Lung (tissue), 12 donors: ENCODE measurements around the gene AK8. TPM values are rescaled to one million over a fixed set of nuclear protein-coding genes. Genes with fewer than 3 reads are reported as not detected.

Experiments used
- ATAC-seq: fragments of 200-7000 bp; cut with Tn5 transposase; one replicate; pipeline ENCODE4 v1.9.1; 2020; ENCODE audit warnings: moderate number of reproducible peaks; ENCODE audit not compliant: insufficient read depth, low FRiP score
- DNase-seq, 3 donors: peaks; one replicate each; pipeline ENCODE4 v3.0.0-alpha.2; 2013 to 2017
- H3K27ac ChIP-seq, 2 donors: one replicate each; pipeline ENCODE4 v1.5.1; 2013; ENCODE audit warnings: mild to moderate bottlenecking in 2 of 2, moderate library complexity in 2 of 2, control low read depth in 1 of 2, inconsistent platforms in 1 of 2, low read depth in 1 of 2, low read length in 1 of 2
- H3K27me3 ChIP-seq, 3 donors: one replicate each; pipeline ENCODE4 v1.5.1; 2013; ENCODE audit warnings: low read length in 2 of 3; ENCODE audit not compliant: control insufficient read depth in 3 of 3, insufficient read depth in 3 of 3
- H3K36me3 ChIP-seq, 4 donors: one replicate each; pipeline ENCODE4 v1.5.1; 2013; ENCODE audit warnings: low read length in 4 of 4, mild to moderate bottlenecking in 1 of 4, moderate library complexity in 1 of 4; ENCODE audit not compliant: control insufficient read depth in 4 of 4, insufficient read depth in 4 of 4
- H3K4me1 ChIP-seq, 5 donors: one replicate each; pipeline ENCODE4 v1.5.1; 2013; ENCODE audit warnings: low read length in 5 of 5, mild to moderate bottlenecking in 2 of 5, moderate library complexity in 1 of 5; ENCODE audit not compliant: control insufficient read depth in 5 of 5, insufficient read depth in 5 of 5
- H3K4me3 ChIP-seq: one replicate; pipeline ENCODE4 v1.5.1; 2013; ENCODE audit warnings: mild to moderate bottlenecking, control low read depth, moderate library complexity
- H3K9ac ChIP-seq, 2 donors: one replicate each; pipeline ENCODE4 v1.5.1; 2013; ENCODE audit warnings: low read length in 2 of 2, control low read depth in 1 of 2; ENCODE audit not compliant: insufficient read depth in 1 of 2
- H3K9me3 ChIP-seq, 4 donors: one replicate each; pipeline ENCODE4 v1.5.1; 2013; ENCODE audit warnings: low read length in 3 of 4, mild to moderate bottlenecking in 1 of 4, moderate library complexity in 1 of 4; ENCODE audit not compliant: control insufficient read depth in 4 of 4, insufficient read depth in 3 of 4
- WGBS, 2 donors: extraction: QIAGEN DNeasy Blood & Tissue Kit; methylation state at CpG; one replicate each; pipeline ENCODE4 v1.1.7; 2013; 5-methylcytosine and 5-hydroxymethylcytosine counted together
- polyA plus RNA-seq, 2 donors: library from polyadenylated mRNA; stranded (reverse); fragments of 200-250 nt; gene quantifications; one replicate each; pipeline ENCODE4 v1.2.1, GENCODE V29; 2013
- total RNA-seq, 2 donors: library from RNA; depleted of rRNA in 1 of 2; stranded (reverse); fragments of >200 nt in 1 of 2; gene quantifications; one replicate each; pipeline ENCODE4 v1.2.1, GENCODE V29; 2014 to 2021
- TF ChIP-seq, protein P1 (sequence below): IDR thresholded peaks from 2 replicates; pipeline ENCODE4 v1.5.1; 2012; ENCODE audit warnings: mild to moderate bottlenecking; ENCODE audit errors: control extremely low read depth, extremely low read depth
- donor health status: control.
- donor health status: control.
- donor health status: Bipolar disorder and iron deficiency.
- donor health status: healthy.
- donor health status: DM: yes; HTN: yes; CAD: no.

Gene AK8
- total and polyA plus RNA-seq, 4 donors, result 1.9 to 10.6 (median 3.7) TPM

DNA sequence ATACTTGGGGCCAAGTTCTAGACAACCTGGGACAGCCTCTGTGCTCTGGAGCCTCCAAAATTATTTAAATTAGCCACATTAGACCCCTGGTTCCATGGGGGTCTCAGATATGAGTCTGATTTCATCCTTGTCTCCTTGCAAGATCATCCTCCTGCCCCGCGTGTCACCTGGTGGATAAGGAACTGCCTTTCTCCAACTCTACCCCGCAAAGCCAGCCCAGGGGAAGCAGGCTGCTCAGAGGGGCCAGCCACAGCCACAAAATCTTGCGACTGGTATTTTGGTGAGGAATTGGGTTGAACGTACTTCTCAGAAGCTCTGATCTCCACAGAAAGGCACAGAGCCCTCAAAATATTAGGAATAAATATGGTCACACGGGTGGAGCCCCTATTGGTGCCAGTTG, 101.2 kb downstream of the AK8 start:
- H3K9ac ChIP-seq, result no peak overlapping the region
- DNase-seq, result no peak
- H3K27ac ChIP-seq, result no peak overlapping the region
- no peak overlapping the region for H3K4me3 ChIP-seq
- no peaks in the 10 kb centered on the region for H3K9me3 ChIP-seq
- TF ChIP-seq, protein P1, sequence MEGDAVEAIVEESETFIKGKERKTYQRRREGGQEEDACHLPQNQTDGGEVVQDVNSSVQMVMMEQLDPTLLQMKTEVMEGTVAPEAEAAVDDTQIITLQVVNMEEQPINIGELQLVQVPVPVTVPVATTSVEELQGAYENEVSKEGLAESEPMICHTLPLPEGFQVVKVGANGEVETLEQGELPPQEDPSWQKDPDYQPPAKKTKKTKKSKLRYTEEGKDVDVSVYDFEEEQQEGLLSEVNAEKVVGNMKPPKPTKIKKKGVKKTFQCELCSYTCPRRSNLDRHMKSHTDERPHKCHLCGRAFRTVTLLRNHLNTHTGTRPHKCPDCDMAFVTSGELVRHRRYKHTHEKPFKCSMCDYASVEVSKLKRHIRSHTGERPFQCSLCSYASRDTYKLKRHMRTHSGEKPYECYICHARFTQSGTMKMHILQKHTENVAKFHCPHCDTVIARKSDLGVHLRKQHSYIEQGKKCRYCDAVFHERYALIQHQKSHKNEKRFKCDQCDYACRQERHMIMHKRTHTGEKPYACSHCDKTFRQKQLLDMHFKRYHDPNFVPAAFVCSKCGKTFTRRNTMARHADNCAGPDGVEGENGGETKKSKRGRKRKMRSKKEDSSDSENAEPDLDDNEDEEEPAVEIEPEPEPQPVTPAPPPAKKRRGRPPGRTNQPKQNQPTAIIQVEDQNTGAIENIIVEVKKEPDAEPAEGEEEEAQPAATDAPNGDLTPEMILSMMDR, result no peak
- no peaks in the 10 kb centered on the region for H3K4me1 ChIP-seq
- H3K27me3 ChIP-seq, result no peaks in the 10 kb centered on the region
- 86 to 87% methylated on average over 6 of the region's 6 CpGs for WGBS, 2 donors
- ATAC-seq, result no peak
- H3K36me3 ChIP-seq, result no peaks in the 10 kb centered on the region

DNA sequence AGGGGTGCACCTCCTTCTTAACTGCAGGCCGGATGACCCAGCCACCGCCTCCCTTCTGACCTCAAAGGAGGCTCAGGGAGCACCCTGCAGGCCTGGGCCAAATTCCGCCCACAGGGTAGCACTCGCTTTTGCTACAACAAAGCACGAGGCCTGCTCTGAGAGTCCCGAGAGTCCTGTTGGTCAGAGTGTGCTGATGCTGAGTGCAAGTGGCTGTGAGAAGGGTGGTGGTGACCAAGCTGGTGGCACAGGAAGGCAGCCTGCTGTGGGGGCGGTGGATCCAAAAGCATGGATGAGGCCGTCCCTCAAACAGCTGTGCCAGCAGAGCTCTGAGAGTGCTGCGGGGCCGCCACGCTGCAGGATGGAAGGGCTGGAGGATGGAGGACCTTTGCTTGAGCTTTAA, 101.8 kb downstream of the AK8 start:
- 88 to 89% methylated on average over 11 of the region's 11 CpGs for WGBS, 2 donors
- peaks cover 0 to 4% (median 0%) of the 10 kb centered on the region in 4 donors for H3K9me3 ChIP-seq
- TF ChIP-seq, protein P1, result no peak
- no peak overlapping the region for H3K9ac ChIP-seq
- H3K4me3 ChIP-seq, result no peak overlapping the region
- no peaks in the 10 kb centered on the region for H3K36me3 ChIP-seq
- no peak overlapping the region for H3K27ac ChIP-seq
- no peaks in the 10 kb centered on the region for H3K4me1 ChIP-seq
- H3K27me3 ChIP-seq, result no peaks in the 10 kb centered on the region
- DNase-seq (no peak), ATAC-seq (no peak)

DNA sequence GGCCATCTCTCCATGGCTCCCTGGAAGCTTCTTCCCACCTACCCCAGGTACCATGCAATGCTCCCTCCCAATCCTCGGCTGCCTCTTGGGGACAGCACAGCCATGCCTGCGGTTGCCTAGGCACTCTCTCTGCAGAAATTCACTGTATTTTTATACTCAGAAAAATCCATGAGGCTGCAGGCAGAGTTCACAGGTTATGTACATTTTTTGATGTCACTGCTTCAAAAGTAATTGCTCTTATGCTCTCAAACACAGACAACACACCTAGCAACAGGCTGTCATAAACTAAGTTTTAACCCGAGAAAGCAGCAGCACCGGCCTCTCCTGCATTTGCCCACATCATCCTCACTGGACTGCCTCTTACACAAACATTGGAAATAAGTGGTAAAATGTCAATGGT, 102.4 kb downstream of the AK8 start:
- no peak for DNase-seq
- Histone ChIP-seq H3K4me1 (peaks cover 0 to 3% (median 0%) of the 10 kb centered on the region in 5 donors), H3K36me3 (no peaks in the 10 kb centered on the region), H3K4me3 (no peak overlapping the region), H3K9me3 (peaks cover 0 to 4% (median 0%) of the 10 kb centered on the region in 4 donors), H3K9ac (no peak overlapping the region), H3K27me3 (no peaks in the 10 kb centered on the region), H3K27ac (no peak overlapping the region)
- TF ChIP-seq, protein P1, result no peak
- 79 to 93% methylated on average over 4 of the region's 4 CpGs for WGBS, 2 donors
- no peak for ATAC-seq

DNA sequence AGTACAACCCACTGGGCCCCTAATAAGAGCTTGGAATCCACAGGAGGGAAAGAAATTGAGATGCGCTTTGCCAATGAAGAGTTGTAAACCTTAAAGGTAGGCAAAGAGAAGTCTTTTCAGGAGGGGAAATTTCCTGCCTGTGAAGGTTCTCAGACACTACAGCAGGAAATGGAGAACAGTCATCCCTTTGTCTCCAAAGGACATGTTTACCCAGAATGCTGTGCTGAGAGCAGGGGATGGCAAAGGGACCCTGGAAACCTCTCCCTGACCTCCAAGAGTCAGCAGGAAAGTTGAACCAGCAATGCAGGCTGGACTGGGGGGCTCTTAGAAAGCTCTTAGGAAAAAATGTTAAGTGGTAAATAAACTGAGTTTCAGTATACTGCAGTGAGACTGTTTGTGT, 103.2 kb downstream of the AK8 start:
- TF ChIP-seq, protein P1, result no peak
- Histone ChIP-seq H3K27ac (no peak overlapping the region), H3K36me3 (no peaks in the 10 kb centered on the region), H3K4me3 (no peak overlapping the region), H3K27me3 (no peaks in the 10 kb centered on the region), H3K4me1 (peaks cover 0 to 6% (median 0%) of the 10 kb centered on the region in 5 donors), H3K9me3 (peaks cover 0 to 4% (median 0%) of the 10 kb centered on the region in 4 donors), H3K9ac (no peak overlapping the region)
- ATAC-seq, result no peak
- WGBS, 2 donors, result 94 to 100% methylated on average over 1 of the region's 1 CpG
- no peak for DNase-seq
